Liver (tissue), 3 donors: ENCODE results near the gene COL24A1.

Experiments used
- EGR1 ChIP-seq, 2 donors: IDR thresholded peaks; 2 replicates each; pipeline ENCODE4 v1.6.1; 2016 to 2018; ENCODE audit warnings: antibody characterized with exemption in 2 of 2, low read depth in 2 of 2
- FOXA1 ChIP-seq: IDR thresholded peaks from 2 replicates; pipeline ENCODE4 v1.6.1; 2016; ENCODE audit warnings: antibody characterized with exemption
- GABPA ChIP-seq, 2 donors: IDR thresholded peaks in 1 of 2; conservative IDR thresholded peaks in 1 of 2; 2 replicates each; pipeline ENCODE4 v1.6.1; 2016; ENCODE audit warnings: antibody characterized with exemption in 2 of 2, mild to moderate bottlenecking in 1 of 2, moderate library complexity in 1 of 2
- JUND ChIP-seq, 2 donors: IDR thresholded peaks; 2 replicates each; pipeline ENCODE4 v1.6.1; 2016; ENCODE audit warnings: antibody characterized with exemption in 2 of 2
- NR2F2 ChIP-seq: IDR thresholded peaks from 2 replicates; pipeline ENCODE4 v1.6.1; 2016; ENCODE audit warnings: antibody characterized with exemption
- REST ChIP-seq: IDR thresholded peaks from 2 replicates; pipeline ENCODE4 v1.6.1; 2016; ENCODE audit warnings: antibody characterized with exemption, mild to moderate bottlenecking
- RXRA ChIP-seq, 2 donors: IDR thresholded peaks; 2 replicates each; pipeline ENCODE4 v1.6.1; 2017 to 2018; ENCODE audit warnings: antibody characterized with exemption in 2 of 2, mild to moderate bottlenecking in 1 of 2
- SP1 ChIP-seq: IDR thresholded peaks from 2 replicates; pipeline ENCODE4 v1.6.1; 2018; ENCODE audit warnings: antibody characterized with exemption, mild to moderate bottlenecking
- TAF1 ChIP-seq: conservative IDR thresholded peaks from 2 replicates; pipeline ENCODE4 v1.6.1; 2016; ENCODE audit warnings: antibody characterized with exemption, mild to moderate bottlenecking
- YY1 ChIP-seq: IDR thresholded peaks from 2 replicates; pipeline ENCODE4 v1.6.1; 2016; ENCODE audit warnings: antibody characterized with exemption, mild to moderate bottlenecking
- TF ChIP-seq, protein P1 (sequence below): fragments of 150-350 bp; IDR thresholded peaks from 2 replicates; pipeline ENCODE4 v1.5.1; 2017; ENCODE audit warnings: improper control_type of control experiment, low read depth, low read length; ENCODE audit not compliant: missing input control
- TF ChIP-seq, protein P2 (sequence below): IDR thresholded peaks from 2 replicates; pipeline ENCODE4 v1.6.1; 2016; ENCODE audit warnings: antibody characterized with exemption
- TF ChIP-seq, protein P3 (sequence below): IDR thresholded peaks from 2 replicates; pipeline ENCODE4 v1.6.1; 2016; ENCODE audit warnings: antibody characterized with exemption
- donor health status: healthy.
- donor health status: healthy.

- TF ChIP-seq, protein P1, sequence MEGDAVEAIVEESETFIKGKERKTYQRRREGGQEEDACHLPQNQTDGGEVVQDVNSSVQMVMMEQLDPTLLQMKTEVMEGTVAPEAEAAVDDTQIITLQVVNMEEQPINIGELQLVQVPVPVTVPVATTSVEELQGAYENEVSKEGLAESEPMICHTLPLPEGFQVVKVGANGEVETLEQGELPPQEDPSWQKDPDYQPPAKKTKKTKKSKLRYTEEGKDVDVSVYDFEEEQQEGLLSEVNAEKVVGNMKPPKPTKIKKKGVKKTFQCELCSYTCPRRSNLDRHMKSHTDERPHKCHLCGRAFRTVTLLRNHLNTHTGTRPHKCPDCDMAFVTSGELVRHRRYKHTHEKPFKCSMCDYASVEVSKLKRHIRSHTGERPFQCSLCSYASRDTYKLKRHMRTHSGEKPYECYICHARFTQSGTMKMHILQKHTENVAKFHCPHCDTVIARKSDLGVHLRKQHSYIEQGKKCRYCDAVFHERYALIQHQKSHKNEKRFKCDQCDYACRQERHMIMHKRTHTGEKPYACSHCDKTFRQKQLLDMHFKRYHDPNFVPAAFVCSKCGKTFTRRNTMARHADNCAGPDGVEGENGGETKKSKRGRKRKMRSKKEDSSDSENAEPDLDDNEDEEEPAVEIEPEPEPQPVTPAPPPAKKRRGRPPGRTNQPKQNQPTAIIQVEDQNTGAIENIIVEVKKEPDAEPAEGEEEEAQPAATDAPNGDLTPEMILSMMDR: no peak
- TF ChIP-seq YY1 (no peak), SP1 (no peak), REST (no peak), RXRA (IDR thresholded peaks at IDR 0.05) (no peak), FOXA1 (no peak), EGR1 (IDR thresholded peaks at IDR 0.05; ENCODE audit: low read depth in 2 of 2) (no peak), NR2F2 (no peak), GABPA (IDR thresholded peaks at IDR 0.05 in 1 of 2, conservative IDR thresholded peaks at IDR 0.05 in 1 of 2) (no peak), TAF1 (no peak), JUND (IDR thresholded peaks at IDR 0.05) (no peak)
- TF ChIP-seq, protein P2, sequence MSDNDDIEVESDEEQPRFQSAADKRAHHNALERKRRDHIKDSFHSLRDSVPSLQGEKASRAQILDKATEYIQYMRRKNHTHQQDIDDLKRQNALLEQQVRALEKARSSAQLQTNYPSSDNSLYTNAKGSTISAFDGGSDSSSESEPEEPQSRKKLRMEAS: no peak
- TF ChIP-seq, protein P3, sequence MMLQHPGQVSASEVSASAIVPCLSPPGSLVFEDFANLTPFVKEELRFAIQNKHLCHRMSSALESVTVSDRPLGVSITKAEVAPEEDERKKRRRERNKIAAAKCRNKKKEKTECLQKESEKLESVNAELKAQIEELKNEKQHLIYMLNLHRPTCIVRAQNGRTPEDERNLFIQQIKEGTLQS: no peak
These were observed 291.8 kb downstream of the COL24A1 start for GRCh38 chr1:85864727-85865126.
